Measurements from ENCODE around the gene FOXK2.
A peak's percentile ranks its signal among the peaks of the same experiment; 100 is the strongest.

DNA sequence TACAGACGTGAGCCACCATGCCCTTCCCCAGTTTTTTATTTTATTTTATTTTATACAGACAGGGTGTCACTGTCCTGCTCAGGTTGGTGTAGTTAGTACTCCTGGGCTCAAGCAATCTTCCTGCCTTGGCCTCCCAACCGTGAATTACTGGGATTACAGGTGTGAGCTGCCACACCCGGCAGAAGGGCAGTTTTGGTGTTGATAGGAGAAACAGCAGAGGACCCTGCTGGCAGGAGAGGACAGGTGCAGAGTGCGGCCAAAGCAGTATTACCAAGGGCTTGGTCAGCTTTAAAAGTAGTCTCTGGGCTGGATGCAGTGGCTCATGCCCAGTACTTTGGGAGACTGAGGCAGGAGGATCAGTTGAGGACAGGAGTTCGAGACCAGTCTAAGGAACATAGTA, 22.9 kb downstream of the FOXK2 start:
- no peak for TF ChIP-seq POLR2AphosphoS5 (IDR thresholded peaks at IDR 0.05; ENCODE audit: low read depth, low read length)
- TF ChIP-seq SIN3A (conservative IDR thresholded peaks at IDR 0.05 in 1 of 2, IDR thresholded peaks at IDR 0.05 in 1 of 2; ENCODE audit: low read depth in 1 of 2, low read length in 2 of 2) = no peak
- TF ChIP-seq, protein P1, sequence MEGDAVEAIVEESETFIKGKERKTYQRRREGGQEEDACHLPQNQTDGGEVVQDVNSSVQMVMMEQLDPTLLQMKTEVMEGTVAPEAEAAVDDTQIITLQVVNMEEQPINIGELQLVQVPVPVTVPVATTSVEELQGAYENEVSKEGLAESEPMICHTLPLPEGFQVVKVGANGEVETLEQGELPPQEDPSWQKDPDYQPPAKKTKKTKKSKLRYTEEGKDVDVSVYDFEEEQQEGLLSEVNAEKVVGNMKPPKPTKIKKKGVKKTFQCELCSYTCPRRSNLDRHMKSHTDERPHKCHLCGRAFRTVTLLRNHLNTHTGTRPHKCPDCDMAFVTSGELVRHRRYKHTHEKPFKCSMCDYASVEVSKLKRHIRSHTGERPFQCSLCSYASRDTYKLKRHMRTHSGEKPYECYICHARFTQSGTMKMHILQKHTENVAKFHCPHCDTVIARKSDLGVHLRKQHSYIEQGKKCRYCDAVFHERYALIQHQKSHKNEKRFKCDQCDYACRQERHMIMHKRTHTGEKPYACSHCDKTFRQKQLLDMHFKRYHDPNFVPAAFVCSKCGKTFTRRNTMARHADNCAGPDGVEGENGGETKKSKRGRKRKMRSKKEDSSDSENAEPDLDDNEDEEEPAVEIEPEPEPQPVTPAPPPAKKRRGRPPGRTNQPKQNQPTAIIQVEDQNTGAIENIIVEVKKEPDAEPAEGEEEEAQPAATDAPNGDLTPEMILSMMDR (IDR thresholded peaks at IDR 0.05; ENCODE audit: control extremely low read depth in 1 of 3, insufficient read depth in 1 of 3, low read depth in 1 of 3, low read length in 3 of 3) = peak in 2 of 3 experiments; percentile 9 to 31; a peak in 2 of 4 replicates
- no peak for TF ChIP-seq POLR2A (IDR thresholded peaks at IDR 0.05; ENCODE audit: control extremely low read depth in 1 of 2, low read depth in 2 of 2, low read length in 2 of 2)
- TF ChIP-seq SUZ12 (IDR thresholded peaks at IDR 0.05; ENCODE audit: low read length) = no peak
- TF ChIP-seq RAD21 (IDR thresholded peaks at IDR 0.05 in 1 of 2, conservative IDR thresholded peaks at IDR 0.05 in 1 of 2; ENCODE audit: low read depth in 2 of 2, low read length in 2 of 2) = no peak
- no peak for TF ChIP-seq MAFK (IDR thresholded peaks at IDR 0.05; ENCODE audit: low read depth, low read length)
- no peak for TF ChIP-seq RFX5 (IDR thresholded peaks at IDR 0.05; ENCODE audit: borderline replicate concordance, low read depth, low read length)
- no peak for TF ChIP-seq ZNF274 (IDR thresholded peaks at IDR 0.05; ENCODE audit: borderline replicate concordance, extremely low read depth, low read length)
- no peak for TF ChIP-seq RNF2 (IDR thresholded peaks at IDR 0.05; ENCODE audit: borderline replicate concordance, low read depth, low read length, missing control alignments, poor library complexity, severe bottlenecking)
